ENCODE data around the gene COG6.

DNA sequence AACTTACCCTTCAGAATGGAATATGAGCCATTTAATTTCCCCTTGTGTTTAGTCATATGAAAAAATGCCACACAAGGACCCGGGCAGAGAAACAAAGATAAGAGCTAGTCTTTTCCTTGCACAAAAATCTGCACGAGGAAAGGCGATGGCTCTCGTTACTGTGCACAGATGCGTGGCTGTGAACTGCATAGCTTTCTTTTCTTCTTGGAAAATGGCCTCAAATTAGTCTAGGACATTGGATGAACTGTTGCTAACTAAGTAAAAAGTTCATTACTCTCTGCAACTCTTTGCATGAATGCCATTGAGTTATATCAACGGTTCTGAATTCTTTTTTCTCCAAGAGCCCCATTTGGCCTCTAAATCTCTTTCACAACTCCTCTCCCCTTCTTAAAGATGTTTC lies 125.2 kb downstream of the COG6 start:
- TF ChIP-seq CTCF (conservative IDR thresholded peaks at IDR 0.05 in 1 of 2, IDR thresholded peaks at IDR 0.05 in 1 of 2; ENCODE audit: low read depth in 1 of 2, low read length in 2 of 2) (no peak), EZH2 (IDR thresholded peaks at IDR 0.05; ENCODE audit: low read length, missing control alignments) (no peak)

All from fibroblast of lung (primary cell).